ENCODE measurements around the gene ZC3H12D.
"Not testable (repeated sequence)": the region's sequence is repeated elsewhere in the genome, so short reads cannot be mapped to it uniquely, and the experiment has no call there.

ZC3H12D gene

DNA sequence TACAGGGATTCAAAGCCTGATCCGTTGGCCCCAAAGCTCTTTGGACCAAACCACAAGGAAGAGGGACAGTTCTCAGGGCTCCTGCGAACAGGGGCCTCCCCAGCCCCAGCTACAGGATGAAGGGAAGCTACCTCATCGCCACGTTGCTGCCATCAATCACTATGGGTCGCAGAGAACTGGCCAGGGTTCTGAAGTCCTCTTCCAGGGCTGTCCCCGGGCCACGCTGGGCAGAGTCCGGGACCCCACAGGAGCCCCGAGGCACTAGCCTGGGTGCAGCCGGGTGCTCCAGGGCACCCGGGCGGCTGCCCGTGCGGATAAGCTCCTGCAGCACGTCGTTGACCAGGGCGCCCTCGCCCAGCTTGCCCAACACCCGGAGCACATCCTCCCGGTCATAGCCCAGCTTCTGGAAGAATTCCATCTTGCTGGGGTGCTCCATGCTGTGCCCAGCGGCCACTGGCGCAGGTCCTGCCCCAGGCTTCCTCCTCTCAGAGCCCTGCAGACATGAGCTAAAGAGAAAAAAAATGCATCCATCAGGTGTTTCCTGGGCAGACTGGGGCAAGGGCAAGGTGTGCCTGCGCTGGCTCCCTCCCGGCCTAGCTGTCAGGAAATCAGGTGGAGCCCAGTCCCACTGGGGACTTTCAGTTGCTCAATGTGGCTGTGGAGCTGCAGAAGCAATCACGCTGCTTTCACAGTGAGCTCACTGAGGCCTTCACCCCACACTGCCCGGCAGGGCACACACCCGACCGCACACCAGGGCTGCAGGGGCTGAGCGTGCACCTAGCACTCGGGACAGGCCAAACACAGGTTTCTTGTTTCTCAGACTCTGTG is 10.5 kb downstream of the ZC3H12D start:
- no peak overlapping the region for H3K4me3 Mint-ChIP-seq
- no peaks in the 10 kb centered on the region for H3K9me3 Mint-ChIP-seq
- no peak overlapping the region for H3K27ac Mint-ChIP-seq
- H3K4me1 Mint-ChIP-seq, result peaks cover 87% of the 10 kb centered on the region
- ATAC-seq (peak; percentile 20), DNase-seq (no peak)
- H3K27me3 Mint-ChIP-seq, result no peaks in the 10 kb centered on the region

DNA sequence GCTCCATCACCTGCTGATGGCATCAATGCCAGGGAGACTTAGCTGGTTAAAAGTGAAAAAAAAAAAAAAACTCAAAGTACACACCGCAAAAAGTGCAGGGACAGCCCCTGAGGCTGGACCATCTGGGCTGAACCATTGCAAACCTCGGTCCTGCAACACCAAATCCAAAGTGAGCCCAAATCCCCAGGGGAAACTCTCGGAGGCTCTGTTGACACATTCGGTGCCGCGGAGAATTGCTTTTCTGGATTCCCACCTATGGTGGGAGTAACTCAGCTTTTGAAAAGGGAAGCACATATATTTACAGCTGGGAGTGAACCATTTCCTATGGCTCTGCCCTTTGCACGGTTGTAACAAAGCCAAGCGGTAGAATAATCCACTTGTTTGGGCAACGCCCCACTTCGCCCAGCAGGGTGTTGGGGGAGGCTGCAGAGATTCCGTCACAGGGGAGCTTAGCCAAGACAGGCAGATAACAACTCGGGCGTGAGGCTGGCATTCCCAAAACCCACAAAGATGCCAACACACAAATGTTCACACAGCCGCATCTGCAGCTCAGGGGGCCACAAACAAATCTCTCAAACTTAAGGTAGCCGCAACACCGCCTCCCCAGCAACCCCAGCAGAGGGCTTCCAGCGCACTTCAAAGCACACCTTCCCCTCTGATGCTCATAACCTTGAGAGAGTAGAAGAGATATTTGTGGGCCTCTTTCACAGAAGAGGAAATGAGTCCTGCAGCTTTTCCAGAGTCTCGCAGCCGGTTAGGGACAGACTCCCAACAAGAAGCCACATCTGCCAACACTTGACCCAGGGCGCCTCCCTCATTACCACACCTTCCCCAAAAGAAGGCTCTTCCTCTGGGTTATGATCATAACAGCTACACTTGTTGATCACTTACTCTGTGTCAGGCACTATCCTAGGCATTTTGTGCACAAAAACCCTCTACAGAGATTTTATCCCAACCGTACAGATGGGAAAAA is 11.4 kb downstream of the ZC3H12D start:
- peaks cover 87% of the 10 kb centered on the region for H3K4me1 Mint-ChIP-seq
- no peaks in the 10 kb centered on the region for H3K27me3 Mint-ChIP-seq
- ATAC-seq (peak; percentile 30), DNase-seq (no peak)
- no peaks in the 10 kb centered on the region for H3K9me3 Mint-ChIP-seq
- H3K4me3 Mint-ChIP-seq, result peak overlapping the region; percentile 42 to 53
- no peak overlapping the region for H3K27ac Mint-ChIP-seq

DNA sequence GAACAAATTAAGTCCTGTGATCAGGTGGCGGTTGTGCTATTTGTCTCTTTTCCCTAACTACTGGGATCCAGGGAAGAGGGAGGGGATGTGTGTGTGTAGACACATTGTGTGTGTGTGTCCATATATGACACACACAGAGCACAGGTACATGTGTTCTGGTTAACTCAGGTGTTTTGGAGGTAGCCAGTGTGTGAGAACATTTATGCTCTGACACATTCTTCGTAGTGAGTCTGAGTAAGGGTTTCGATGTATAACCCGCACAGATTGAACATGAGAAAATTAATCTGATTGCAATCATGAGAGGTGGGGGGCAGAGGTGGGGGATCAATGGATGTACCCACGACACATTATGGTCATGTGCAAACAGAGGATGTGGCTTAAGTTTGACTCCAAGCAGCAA is 12.6 kb downstream of the ZC3H12D start:
- Mint-ChIP-seq H3K27me3 (no peaks in the 10 kb centered on the region), H3K4me1 (peaks cover 90% of the 10 kb centered on the region), H3K9me3 (no peaks in the 10 kb centered on the region), H3K4me3 (peak overlapping the region; percentile 42 to 48), H3K27ac (peak overlapping the region in 1 of 2 donors; percentile 47)
- peak; percentile 34 for ATAC-seq
- DNase-seq, result no peak

DNA sequence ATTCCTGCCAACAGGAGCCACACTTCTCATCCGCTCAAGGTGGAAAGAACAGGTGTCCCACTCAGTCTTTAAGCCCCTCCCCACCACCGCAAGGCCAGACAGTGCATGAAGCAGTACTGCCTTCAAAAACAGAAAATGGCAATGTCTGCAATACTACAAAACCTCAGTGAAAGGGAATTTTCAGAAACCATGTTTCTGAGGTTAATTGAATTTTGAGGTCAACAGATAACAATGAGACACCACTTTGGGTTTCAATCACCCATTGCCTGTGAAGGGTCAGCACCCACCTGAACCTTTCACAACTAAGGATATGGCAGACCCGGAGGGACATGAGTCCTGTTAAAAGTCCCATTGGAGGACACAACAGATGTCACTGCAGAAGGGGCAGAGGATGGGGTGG is 13.0 kb downstream of the ZC3H12D start:
- DNase-seq, result no peak
- peak; percentile 73 for ATAC-seq
- peak overlapping the region; percentile 42 to 48 for H3K4me3 Mint-ChIP-seq
- H3K27ac Mint-ChIP-seq, result peak overlapping the region in 1 of 2 donors; percentile 47
- peaks cover 85% of the 10 kb centered on the region for H3K4me1 Mint-ChIP-seq
- no peaks in the 10 kb centered on the region for H3K9me3 Mint-ChIP-seq
- H3K27me3 Mint-ChIP-seq, result no peaks in the 10 kb centered on the region

DNA sequence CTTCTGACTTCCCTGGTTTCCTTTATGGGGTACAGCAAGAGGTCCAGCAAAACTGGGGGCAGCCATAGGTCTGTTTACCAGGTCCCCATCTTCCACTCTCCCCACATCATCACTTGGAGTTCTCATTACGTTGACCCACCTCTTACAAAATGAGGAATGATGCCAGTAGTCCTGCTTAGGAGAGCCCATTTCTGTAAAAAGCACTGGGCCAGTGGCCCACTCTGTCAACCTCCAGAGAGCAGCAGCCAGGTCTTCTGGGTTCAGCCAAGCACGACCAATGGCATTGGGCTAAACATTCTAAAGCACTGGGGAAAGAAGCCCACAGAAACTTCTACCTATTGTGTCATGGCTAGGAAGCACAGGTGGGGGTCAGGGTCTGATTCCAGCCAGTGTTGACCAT is 13.9 kb downstream of the ZC3H12D start:
- H3K4me1 Mint-ChIP-seq, result peaks cover 82% of the 10 kb centered on the region
- ATAC-seq (no peak), DNase-seq (no peak)
- H3K9me3 Mint-ChIP-seq, result no peaks in the 10 kb centered on the region
- no peak overlapping the region for H3K27ac Mint-ChIP-seq
- H3K4me3 Mint-ChIP-seq, result no peak overlapping the region
- no peaks in the 10 kb centered on the region for H3K27me3 Mint-ChIP-seq

DNA sequence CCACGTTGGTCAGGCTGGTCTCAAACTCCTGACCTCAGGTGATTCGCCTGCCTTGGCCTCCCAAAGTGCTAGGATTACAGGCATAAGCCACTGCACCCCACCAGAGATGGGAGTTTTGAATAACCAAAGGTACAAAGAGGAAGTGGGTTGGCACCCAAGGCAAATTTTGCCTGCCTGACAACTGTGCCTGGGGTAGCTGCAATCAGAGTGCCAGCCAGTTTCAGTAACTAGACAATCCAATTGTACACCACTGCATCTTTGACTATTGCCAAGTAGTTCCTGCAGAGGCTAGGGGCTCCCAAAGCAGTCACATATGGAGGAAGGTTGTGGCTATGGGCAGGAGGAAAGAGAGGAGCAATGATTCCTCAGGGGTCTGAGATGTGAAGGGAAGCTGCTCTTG is 16.6 kb downstream of the ZC3H12D start:
- H3K27me3 Mint-ChIP-seq, result no peaks in the 10 kb centered on the region
- H3K27ac Mint-ChIP-seq, result peak overlapping the region in 1 of 2 donors; percentile 53
- ATAC-seq, result no peak
- no peaks in the 10 kb centered on the region for H3K9me3 Mint-ChIP-seq
- DNase-seq, result no peak
- peaks cover 75% of the 10 kb centered on the region for H3K4me1 Mint-ChIP-seq
- H3K4me3 Mint-ChIP-seq, result peak overlapping the region; percentile 36 to 62

DNA sequence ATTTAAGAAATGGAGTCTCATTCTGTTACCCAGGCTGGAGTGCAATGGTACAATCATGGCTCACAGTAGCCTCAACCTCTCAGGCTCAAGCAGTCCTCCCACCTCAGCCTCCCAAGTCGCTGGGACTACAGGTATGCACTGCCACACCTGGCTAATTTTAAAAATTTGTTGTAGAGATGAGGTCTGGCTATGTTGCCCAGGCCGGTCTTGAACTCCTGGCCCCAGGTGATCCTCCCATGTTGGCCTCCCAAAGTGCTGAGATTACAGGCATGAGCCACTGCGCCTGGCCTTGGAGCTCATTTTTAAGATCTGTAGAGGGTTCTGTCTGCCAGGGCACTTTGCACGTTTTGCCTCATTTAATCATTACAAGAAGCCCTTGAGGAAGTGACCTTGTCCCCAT is 17.5 kb downstream of the ZC3H12D start:
- Mint-ChIP-seq H3K27me3 (no peaks in the 10 kb centered on the region), H3K9me3 (no peaks in the 10 kb centered on the region), H3K27ac (peak overlapping the region in 1 of 2 donors; percentile 67), H3K4me3 (no peak overlapping the region), H3K4me1 (peaks cover 66% of the 10 kb centered on the region)
- ATAC-seq (no peak), DNase-seq (no peak)

DNA sequence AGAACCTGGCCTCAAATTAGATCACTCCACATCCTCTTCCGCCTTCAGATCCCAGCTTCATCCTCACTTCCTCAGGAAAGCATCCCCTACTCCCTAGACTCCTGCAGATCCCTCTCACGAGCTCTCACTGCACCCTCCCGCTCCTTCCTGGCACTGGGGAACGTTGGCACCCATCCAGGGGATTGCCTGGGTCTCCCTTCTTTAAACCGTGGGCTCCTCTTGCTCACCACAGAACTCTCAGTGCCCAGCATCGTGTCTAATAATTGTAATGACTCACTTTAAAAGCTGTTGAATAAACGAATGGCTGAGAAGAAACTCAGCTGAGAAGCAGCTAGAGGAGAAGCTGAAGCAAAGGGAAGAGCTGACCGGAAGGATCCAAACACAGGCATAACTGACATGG is 20.4 kb downstream of the ZC3H12D start:
- DNase-seq, result no peak
- no peaks in the 10 kb centered on the region for H3K9me3 Mint-ChIP-seq
- no peak for ATAC-seq
- no peak overlapping the region for H3K27ac Mint-ChIP-seq
- peaks cover 51% of the 10 kb centered on the region for H3K4me1 Mint-ChIP-seq
- no peaks in the 10 kb centered on the region for H3K27me3 Mint-ChIP-seq
- H3K4me3 Mint-ChIP-seq, result peak overlapping the region in 1 of 2 donors; percentile 6

DNA sequence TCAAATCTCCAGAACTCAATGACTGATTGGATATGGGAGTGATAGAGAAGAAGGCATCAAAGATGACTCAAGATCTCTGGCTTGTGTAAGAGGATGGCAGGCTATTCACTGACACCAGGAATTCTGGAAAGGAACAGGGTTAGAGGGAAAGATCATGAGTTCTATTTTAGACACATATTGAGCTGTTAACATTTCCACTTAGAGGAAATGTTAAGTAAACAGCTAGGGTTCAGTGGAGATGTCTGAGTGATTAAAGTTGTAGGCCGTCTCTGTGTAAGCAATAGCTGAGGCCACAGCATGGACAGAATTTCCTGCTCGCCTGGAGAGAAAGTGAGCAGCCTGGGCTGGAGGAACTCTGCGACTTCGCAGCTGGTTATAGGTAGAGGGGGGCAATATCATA is 21.0 kb downstream of the ZC3H12D start:
- DNase-seq, result no peak
- Mint-ChIP-seq H3K4me1 (peaks cover 51% of the 10 kb centered on the region), H3K27ac (peak overlapping the region in 1 of 2 donors; percentile 63), H3K4me3 (no peak overlapping the region), H3K27me3 (no peaks in the 10 kb centered on the region), H3K9me3 (no peaks in the 10 kb centered on the region)
- no peak for ATAC-seq

DNA sequence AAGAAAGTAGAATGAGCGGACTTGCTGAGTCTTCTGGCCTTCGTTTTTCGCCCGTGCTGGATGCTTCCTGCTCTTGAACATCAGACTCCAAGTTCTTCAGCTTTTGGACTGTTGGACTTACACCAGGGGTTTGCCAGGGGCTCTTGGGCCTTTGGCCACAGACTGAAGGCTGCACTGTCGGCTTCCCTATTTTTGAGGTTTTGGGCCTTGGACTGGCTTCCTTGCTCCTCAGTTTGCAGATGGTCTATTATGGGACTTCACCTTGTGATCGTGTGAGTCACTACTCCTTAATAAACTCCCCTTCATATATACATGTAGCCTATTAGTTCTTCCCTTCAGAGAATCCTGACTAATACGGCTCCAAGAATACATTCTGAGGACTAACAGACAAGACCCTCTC is 22.1 kb downstream of the ZC3H12D start:
- not testable (repeated sequence) for H3K27ac Mint-ChIP-seq, H3K4me3 Mint-ChIP-seq, ATAC-seq, H3K27me3 Mint-ChIP-seq, H3K9me3 Mint-ChIP-seq, DNase-seq
- H3K4me1 Mint-ChIP-seq, result peaks cover 46% of the 10 kb centered on the region

DNA sequence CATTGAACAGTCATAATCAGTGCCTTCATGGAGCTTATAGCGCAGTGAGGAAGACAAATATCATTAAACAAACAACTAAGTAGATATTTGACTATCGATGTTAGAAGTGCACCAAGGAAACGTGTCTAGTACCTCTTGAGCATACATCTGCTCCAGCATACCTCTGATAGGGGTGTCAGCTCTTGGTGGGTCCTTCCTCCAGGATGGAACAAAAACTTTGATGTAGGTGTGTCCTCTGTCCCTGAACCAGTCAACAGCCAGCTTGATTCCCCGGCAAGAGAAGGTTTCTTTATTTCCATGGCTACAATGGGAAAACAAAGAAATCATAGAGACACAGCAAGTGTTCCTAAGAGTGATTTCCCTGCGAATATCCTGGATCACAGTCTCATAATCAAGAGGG is 23.1 kb downstream of the ZC3H12D start:
- H3K27ac Mint-ChIP-seq, result no peak overlapping the region
- H3K4me3 Mint-ChIP-seq, result no peak overlapping the region
- H3K4me1 Mint-ChIP-seq, result peaks cover 42% of the 10 kb centered on the region

DNA sequence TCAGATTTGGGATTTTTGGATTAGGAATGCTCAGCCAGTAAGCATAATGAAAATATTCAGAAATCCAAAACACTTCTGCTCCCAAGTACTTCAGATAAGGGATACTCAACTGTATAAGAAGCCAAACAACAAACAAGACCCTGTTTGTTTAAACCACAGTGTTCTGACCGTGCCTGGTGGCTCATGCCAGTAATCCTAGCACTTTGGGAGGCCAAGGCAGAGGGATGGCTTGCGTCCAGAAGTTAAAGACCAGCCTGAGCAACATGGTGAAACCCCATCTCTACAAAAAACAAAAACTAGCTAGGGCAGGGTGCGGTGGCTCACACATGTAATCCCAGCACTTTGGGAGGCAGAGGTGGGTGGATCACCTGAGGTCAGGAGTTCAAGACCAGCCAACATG is 24.6 kb downstream of the ZC3H12D start:
- not testable (repeated sequence) for DNase-seq, H3K9me3 Mint-ChIP-seq, H3K4me3 Mint-ChIP-seq, H3K27ac Mint-ChIP-seq, H3K27me3 Mint-ChIP-seq, ATAC-seq
- peaks cover 35% of the 10 kb centered on the region for H3K4me1 Mint-ChIP-seq

More for the DNA sequence above, 23.1 kb downstream of the ZC3H12D start:
- ATAC-seq, result no peak
- Mint-ChIP-seq H3K27me3 (no peaks in the 10 kb centered on the region), H3K9me3 (no peaks in the 10 kb centered on the region)
- DNase-seq, result no peak

DNA sequence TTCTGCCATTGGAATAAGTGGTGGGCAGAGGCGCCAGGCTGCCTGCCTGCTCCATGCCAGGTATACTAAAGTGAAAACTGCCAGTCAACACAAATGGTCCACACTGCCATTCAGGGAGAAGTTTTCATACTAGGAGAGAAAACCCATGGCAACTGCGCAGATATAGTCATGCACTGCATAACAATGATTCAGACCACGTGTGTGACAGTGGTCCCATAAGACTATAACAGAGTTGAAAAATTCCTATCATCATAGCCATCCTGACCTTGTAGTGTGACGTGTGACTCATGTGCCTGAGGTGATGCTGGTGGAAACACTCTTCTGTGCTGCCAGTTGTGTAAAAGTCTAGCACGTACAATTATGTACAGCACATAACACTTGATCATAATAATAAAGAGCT is 25.1 kb downstream of the ZC3H12D start:
- no peak for ATAC-seq
- Mint-ChIP-seq H3K27me3 (no peaks in the 10 kb centered on the region), H3K4me1 (peaks cover 35% of the 10 kb centered on the region), H3K4me3 (no peak overlapping the region), H3K27ac (no peak overlapping the region), H3K9me3 (no peaks in the 10 kb centered on the region)
- DNase-seq, result no peak

DNA sequence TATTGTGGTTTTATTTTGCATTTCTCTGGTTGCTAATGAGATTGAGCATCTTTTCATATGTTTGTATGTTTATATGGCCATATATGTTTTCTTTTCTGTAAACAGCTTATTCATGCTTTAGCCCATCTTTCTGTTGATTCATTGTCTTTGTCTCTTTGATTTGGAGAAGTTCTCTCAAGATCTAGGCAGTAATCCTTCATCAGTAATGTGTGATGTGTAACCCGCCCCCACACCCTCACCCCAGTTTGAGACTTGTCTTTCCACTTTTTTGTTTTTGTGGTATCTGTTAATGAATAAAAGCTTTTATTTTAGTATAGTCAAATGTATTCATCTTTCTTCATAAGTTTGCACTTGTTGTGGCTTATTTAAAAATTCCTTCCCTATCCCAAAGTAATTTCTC is 26.0 kb downstream of the ZC3H12D start:
- Mint-ChIP-seq H3K4me3 (no peak overlapping the region), H3K27me3 (no peaks in the 10 kb centered on the region), H3K27ac (peak overlapping the region in 1 of 2 donors; percentile 22)

DNA sequence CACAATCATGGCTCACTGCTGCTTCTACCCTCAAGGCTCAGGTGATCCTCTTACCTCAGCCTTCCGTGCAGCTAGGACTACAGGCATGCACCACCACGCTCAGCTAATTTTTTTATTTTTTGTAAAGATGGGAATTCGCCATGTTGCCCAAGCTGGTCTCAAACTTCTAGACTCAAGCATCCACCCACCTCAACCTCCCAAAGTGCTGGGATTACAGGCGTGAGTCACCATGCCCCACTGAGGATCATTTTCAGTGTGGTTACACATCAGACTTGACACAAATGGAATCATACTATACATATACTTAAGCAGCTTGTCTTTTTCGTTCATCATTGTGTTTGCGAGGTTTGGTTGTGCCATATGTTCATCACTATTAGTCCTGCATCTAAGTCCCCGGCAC is 26.6 kb downstream of the ZC3H12D start:
- H3K27me3 Mint-ChIP-seq, result no peaks in the 10 kb centered on the region
- no peak overlapping the region for H3K4me3 Mint-ChIP-seq
- H3K9me3 Mint-ChIP-seq, result no peaks in the 10 kb centered on the region
- no peak for DNase-seq
- no peak for ATAC-seq
- peaks cover 29% of the 10 kb centered on the region for H3K4me1 Mint-ChIP-seq
- peak overlapping the region in 1 of 2 donors; percentile 59 for H3K27ac Mint-ChIP-seq

More for the DNA sequence above, 26.0 kb downstream of the ZC3H12D start:
- DNase-seq (no peak), ATAC-seq (no peak)
- H3K9me3 Mint-ChIP-seq, result no peaks in the 10 kb centered on the region
- peaks cover 29% of the 10 kb centered on the region for H3K4me1 Mint-ChIP-seq

Measured in stimulated activated naive CD8-positive, alpha-beta T cell treated with anti-CD3 and anti-CD28 coated beads, Interleukin-15, amount 100 ng/mL, for 72 hours (primary cell).